Loucy (cell line): ENCODE data around the gene ARHGAP35.

ENCODE experiments used
- EZH2phosphoT487 ChIP-seq: fragments of 200-600 bp; IDR thresholded peaks from 2 replicates; pipeline ENCODE4 v1.6.1; 2018; ENCODE audit warnings: antibody characterized with exemption, mild to moderate bottlenecking, moderate library complexity, borderline replicate concordance
- TF ChIP-seq, protein P1 (sequence below): fragments of 200-600 bp; sonication (generic); conservative IDR thresholded peaks from 2 replicates; pipeline ENCODE4 v1.5.1; 2014; ENCODE audit warnings: mild to moderate bottlenecking, antibody characterized with exemption, low read length

DNA sequence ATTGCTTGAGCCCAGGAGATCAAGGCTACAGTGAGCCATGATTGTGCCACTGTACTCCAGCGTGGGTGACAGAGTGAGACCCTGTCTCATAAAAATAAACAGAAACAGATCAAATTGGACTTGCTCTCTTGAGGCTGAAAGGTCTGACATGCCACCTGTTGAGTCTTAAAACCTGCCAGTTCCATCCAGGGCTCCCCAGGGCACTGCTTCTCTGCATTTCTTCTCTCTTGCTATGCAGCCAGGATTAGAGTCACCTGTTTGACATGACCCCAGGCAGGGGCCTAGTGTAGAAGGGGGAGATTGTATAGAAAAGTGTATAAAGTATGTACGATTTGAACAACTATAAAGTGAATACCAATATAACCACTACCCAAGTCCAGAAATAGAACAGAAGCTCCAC is 45.4 kb downstream of the ARHGAP35 start:
- TF ChIP-seq, protein P1, sequence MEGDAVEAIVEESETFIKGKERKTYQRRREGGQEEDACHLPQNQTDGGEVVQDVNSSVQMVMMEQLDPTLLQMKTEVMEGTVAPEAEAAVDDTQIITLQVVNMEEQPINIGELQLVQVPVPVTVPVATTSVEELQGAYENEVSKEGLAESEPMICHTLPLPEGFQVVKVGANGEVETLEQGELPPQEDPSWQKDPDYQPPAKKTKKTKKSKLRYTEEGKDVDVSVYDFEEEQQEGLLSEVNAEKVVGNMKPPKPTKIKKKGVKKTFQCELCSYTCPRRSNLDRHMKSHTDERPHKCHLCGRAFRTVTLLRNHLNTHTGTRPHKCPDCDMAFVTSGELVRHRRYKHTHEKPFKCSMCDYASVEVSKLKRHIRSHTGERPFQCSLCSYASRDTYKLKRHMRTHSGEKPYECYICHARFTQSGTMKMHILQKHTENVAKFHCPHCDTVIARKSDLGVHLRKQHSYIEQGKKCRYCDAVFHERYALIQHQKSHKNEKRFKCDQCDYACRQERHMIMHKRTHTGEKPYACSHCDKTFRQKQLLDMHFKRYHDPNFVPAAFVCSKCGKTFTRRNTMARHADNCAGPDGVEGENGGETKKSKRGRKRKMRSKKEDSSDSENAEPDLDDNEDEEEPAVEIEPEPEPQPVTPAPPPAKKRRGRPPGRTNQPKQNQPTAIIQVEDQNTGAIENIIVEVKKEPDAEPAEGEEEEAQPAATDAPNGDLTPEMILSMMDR = no peak
- no peak for TF ChIP-seq EZH2phosphoT487
